ENCODE results near the gene TAP1.

GRCh38 chr6:32854376-32855178 is 1.1 kb upstream of the TAP1 start:
- TF ChIP-seq EZH2 (IDR thresholded peaks at IDR 0.05): no peak
- TF ChIP-seq POLR2AphosphoS5 (IDR thresholded peaks at IDR 0.05; ENCODE audit: borderline replicate concordance, low read depth, low read length): no peak
